GM12874 (cell line): Measurements from ENCODE around the gene PAQR9.

Experiments used
- CTCF ChIP-seq: IDR thresholded peaks from 2 replicates; pipeline ENCODE4 v1.5.1; 2011; ENCODE audit warnings: low read depth, mild to moderate bottlenecking, control low read depth, low read length, moderate library complexity; ENCODE audit not compliant: insufficient read depth

Gene PAQR9

GRCh38 chr3:142935963-142936362 lies 27.5 kb downstream of the PAQR9 start:
- TF ChIP-seq CTCF: no peak

DNA sequence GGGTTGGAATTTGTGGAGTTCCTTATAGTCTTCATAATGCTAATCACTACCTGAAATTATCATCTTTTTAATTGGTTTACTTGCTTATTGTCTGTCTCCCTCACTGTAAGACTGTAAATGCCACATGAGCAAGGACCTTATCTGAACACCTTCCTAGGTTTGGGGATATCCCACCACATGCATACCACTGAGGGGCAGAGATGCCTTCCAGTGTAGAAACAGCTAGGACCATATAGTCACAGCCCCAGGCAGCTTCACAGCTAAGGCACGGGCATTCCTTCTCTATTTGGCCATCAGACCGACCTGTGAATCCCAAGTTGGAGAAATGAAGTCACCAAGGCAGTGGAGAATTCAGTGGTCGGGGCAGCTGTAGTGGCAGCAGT lies 28.6 kb downstream of the PAQR9 start:
- no peak for TF ChIP-seq CTCF

DNA sequence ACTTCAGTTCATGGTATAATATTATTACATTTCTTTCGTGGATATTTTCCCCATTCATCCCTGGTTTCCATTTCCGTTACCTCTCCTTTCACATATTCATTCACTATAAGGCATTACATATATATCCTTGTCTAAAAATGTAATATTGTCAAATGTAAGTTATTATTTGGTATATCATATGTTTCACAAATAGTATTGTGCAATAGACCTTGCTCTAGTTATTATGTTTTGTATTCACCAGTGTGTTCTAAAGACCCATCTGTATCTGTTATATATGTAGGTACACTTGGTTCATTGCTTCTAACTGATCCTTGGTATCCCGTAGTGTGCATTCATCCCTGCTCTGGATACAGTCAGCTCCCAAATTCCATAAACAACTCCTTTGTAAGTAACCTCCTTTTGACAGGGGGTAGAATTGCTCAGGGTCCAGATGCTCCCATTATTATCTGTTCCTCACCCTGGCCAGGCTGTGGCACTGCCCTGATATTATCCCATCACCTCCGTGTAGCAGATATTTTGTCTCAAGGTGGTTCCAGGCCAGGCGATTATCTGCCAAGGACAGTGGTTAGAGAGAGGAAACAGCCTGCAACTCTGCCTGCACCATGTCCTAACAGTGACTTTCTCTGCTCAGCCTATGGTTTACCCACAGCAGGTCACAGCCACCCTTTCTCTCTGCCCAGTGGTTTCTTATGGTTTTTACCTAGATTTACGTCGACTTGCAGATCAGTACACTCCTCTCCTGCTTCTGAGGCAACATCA lies 29.2 kb downstream of the PAQR9 start:
- TF ChIP-seq CTCF: no peak

DNA sequence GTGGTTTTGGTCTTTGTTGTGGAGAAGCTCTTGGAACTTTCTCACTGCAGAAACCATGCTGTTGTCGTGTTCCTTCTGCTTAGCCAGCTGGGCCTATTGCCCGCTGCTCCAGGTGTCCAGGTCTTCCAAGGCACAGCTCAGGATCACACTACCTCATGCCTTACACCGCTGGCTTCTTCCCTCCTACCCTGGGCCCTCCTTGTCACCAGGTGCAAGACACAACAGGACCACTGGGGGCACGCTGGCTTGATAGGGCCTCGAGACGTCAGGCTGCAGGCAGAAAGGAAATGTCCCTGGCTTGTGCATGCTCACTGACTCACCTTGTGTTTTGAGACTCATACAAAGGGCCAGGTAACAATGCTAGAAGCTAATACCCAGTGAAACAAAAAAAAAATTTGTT lies 32.3 kb downstream of the PAQR9 start:
- TF ChIP-seq CTCF: peak; percentile 51

GRCh38 chr3:142930463-142930862 lies 33.0 kb downstream of the PAQR9 start:
- no peak for TF ChIP-seq CTCF

GRCh38 chr3:142929890-142930289 lies 33.6 kb downstream of the PAQR9 start:
- TF ChIP-seq CTCF: no peak

DNA sequence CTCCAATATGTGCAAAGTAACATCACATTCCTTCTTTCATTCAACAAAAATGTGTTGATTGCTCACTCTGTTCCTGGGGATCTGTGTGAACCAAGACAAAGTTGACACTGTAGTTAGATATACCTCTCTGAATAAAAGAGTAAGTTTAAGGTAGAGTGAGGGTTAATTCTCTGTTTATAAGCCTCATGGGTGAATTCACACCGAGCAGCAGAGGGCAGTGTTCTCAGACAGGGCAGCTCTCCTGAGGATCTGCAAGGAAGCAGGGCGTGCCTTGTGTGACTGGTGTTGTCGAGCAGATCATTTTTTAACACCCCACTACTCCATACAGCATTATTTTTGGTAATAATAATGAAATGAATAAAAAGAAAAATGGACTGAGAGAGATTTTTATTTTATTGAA lies 34.4 kb downstream of the PAQR9 start:
- peak; percentile 38; the same call in 1 of the 2 replicates for TF ChIP-seq CTCF
